Hepatocyte (in vitro differentiated cells): ENCODE measurements around the gene CEMP1.

ENCODE experiments used
- EZH2 ChIP-seq: fragments of 200-600 bp; sonication (generic); IDR thresholded peaks from 2 replicates; pipeline ENCODE4 v1.6.1; 2016; ENCODE audit warnings: antibody characterized with exemption, mild to moderate bottlenecking, borderline replicate concordance
- EZH2phosphoT487 ChIP-seq: fragments of 200-600 bp; sonication (generic); IDR thresholded peaks from one replicate; pipeline ENCODE4 v1.6.1; 2018; ENCODE audit warnings: antibody characterized with exemption, mild to moderate bottlenecking, low read depth, moderate library complexity; ENCODE audit not compliant: unreplicated experiment, severe bottlenecking

GRCh38 chr16:2497695-2498484, 33.3 kb downstream of the CEMP1 start:
- no peak for TF ChIP-seq EZH2
- no peak for TF ChIP-seq EZH2phosphoT487
